UCSD-AML1 (cell line): ENCODE data around the gene BAG5.
A peak's percentile ranks its signal among the peaks of the same experiment; 100 is the strongest.

Source experiments
- DNase-seq: peaks from one replicate; lab custom pipeline; 2025; ENCODE audit not compliant: unreplicated experiment; lab: John Stamatoyannopoulos, UW

The BAG5 gene

DNA sequence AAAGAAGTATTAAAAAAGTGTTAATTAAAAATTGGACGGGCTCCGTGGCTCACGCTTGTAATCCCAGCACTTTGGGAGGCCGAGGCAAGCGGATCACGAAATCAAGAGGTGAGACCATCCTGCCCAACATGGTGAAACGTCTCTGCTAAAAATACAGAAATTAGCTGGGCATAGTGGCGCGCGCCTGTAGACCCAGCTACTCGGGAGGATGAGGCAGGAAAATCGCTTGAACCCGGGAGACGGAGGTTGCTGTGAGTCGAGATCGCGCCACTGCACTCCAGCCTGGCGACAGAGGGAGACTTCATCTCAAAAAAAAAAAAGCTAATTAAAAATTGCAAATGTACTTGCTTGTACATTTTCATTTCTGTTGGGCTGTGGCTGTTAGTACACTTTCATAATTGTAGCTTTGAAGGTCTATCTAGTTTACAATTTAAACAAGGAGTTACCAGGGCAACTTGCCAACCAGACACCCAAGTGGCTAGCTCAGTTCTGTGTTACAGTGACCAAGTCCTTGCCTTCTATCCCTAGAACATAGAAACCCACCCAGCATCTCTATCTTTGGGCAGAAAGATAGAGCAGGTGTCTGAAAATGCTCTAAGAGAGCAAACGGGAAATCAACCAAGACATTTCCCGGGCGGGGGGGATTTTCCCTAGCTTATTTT lies 1.5 kb upstream of the BAG5 start:
- DNase-seq = no peak

DNA sequence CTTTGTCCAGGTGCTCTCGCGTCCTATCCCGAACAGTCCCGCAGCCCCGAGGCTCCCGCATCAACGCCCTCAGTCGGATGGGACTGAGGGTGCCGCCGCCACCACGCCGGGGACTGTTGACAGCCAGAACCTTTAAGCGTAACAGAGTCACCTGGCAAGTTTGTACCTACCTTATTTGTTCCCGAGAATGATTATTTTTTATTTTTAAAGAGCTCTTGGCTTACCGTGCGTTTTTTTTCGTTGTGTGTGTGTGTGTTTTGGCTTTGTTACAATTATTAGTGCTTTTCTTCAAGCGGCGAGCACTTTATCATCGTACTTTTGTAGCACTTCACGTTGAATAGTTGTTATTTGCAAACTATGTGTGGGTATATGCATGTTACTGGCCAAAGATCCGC lies 766 bp upstream of the BAG5 start:
- no peak for DNase-seq

DNA sequence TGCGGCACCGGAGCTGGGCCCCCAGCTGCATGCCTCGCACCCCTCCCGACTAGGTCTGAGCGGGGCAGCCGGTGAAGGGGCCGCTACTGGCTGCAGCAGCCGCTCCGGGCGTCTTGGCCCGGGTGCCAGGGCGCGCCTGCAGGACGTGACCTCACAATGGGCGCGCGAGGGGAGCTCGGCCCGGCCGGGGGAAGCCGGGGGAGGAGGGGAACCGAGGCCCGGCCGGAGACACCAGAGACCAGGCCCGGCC lies 353 bp downstream of the BAG5 start:
- no peak for DNase-seq

DNA sequence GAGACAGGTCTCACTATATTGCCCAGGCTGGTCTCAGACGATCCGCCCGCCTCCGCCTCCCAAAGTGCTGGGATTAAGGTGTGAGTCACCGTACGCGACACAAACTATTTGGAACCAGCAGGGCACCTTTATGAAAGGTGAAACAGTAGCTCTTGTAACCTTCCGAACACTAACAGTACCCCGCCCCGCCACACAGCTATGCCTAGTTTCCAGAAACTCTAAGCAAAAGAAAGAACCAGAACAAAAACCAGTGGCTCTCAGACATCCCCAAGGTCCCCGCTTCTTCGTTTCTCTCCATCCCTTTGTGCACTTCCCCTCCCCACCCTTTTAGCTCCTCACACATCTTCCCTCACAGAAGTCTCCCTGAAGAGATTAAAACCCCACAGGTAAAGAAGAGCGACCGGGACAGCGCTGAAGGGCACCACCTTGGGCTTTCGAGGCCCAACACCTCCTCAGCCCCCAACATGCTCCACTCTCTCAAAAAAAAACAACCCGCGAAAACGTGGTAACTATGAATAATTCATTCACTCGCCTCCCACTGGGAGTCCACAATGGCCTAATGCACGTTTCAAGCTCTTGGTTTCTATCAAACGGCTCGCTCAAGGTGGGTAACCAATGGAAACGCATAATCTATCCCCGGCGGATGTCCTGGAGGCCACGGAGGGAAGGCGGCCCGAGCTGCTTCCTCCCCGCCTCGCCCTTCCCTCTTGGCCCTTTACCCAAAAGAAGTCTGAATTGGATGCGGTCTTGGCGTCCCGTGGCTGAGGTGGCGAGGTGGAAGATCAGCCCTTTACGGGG lies 877 bp downstream of the BAG5 start:
- peak; percentile 76 for DNase-seq

DNA sequence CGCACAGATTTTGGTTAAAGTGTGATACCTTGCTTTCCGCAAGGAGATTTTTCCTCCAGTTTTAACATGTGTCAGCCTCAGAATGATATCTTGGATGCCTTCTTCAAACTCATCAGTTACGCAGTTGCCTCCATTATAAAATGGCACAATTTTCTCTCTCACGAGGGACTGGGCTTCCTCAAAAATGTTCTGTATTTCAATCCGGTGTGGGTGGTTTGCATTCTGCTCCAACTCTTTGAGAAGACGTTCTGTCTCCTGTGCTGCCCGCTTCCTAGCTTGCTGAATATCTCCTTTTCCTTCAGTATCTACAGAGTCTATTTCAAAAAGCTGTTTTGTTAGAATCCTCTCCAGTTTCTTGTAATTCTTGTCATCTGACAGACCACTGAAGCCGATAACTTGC lies 1.8 kb downstream of the BAG5 start:
- DNase-seq = no peak

DNA sequence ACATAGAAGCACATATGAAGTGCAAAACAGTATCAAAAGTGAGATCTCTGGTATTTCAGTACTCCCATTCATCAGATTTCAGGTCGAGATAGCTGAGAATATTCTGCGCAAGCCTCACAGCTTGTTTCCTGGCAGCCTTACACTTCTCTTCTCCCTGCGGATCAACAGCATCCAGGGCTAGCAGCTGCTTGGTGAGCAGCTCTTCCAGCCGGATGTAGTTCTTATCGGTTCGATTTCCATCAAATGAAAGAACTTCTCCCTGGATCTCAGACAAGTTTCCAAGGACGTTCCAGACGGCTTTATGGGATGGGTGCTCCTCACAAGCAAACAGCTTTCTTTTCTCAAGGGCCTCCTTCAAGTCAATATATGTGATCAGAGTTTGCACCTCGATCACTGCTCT lies 2.7 kb downstream of the BAG5 start:
- DNase-seq = no peak

DNA sequence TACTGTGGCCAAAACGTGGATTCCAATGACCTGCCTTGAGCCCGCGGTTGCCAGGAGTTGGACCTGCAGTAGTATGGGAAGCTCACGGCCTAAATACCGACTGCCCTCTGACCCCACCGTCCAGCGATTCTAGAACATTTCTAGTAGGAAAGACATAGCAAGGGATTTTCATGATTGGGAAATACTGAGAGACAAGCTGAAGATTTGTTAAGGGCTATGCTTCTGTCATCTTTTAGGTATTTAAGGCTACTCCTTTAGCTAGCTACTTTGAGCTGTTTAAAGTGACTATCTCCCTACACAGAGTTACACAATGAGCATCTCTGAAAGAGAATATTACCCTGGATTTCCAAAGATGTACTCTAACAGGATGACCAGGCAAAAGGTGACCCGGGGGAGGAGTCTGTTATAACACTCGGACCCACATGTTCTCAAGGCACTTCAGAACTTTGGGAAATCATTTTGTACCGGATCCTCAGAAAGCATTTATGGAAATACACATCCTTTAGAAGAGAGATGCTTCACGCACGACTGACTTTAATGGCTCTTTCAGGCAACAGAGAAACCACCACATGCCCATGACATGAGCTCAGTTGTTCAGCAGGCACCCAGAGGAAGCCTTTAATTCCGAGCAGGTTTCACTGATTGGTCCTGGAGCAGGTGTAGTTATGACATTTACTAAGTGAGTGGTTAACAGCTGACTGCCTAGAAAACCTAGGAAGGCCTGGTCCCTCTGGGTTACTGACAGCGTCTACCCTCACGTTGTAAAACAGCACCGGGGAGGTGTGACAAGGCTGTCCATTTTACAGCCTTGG lies 4.2 kb downstream of the BAG5 start:
- no peak for DNase-seq

DNA sequence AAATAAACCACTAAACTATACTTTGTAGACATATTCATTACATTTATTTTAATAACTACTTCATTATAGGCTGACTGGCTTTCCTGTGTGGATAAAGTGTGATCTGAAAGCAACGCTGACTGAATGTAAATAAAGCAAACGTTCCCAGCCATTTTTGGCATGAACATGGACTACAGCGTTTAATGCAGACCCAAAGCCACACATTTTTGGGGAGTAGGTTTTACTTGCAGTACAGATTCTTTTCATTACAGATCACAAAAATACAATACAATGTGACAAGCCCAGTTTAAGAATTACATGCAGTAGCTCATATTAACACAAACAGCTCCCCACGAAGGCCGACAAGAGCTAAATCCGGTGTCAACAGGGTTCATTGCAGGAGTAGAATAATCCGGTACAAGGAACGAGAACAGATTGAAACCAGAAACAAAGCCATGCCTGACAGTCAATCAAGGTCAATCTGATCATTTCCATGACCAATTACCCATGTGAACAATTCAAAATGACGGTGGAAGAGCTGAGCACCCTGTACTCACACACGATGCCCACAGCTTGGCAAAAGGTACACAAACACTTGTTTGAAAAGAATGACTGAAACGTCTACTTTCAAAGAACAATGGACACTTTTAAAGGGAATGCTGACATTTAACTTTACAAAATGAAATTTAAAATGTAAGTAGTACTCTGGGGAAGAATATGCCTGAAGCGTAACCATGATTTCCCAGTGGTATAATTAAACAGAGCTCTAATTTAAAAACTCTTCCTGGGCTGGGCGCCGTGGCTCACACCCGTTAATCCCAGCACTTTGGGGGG lies 5.3 kb downstream of the BAG5 start:
- DNase-seq = no peak

DNA sequence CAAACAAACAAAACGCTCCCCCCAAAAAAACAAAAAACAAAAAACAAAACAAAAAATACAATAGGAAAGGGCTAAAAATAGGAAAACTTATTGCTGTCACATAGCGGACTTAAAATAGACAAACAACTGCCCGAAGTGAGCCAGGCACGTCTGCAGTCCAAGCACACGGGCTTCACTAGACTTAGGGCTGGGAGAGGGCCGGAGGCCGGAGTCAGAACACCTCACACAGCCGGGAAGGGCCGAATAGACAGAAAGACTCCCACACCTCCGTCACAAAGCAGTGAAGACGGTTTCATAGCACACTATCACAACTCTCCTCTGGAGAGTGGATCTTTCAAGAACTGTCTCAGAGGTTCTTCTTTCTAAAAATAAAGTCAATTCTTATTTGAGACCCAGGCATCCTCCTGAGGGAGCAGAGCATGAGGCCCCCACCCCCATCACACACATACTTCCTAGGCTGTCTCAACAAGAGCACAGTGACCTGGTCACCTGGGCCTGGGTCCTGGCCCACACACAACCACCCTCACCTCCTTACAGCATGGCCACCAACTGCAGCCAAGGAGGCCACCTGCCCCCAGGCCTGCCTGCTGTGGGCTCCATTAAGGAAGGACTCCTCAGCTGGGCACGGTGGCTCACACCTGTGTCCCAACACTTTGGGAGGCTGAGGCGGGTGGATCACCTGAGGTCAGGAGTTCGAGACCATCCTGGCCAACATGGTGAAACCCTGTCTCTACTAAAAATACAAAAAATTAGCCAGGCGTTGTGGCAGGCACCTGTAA lies 6.7 kb downstream of the BAG5 start:
- DNase-seq = no peak

DNA sequence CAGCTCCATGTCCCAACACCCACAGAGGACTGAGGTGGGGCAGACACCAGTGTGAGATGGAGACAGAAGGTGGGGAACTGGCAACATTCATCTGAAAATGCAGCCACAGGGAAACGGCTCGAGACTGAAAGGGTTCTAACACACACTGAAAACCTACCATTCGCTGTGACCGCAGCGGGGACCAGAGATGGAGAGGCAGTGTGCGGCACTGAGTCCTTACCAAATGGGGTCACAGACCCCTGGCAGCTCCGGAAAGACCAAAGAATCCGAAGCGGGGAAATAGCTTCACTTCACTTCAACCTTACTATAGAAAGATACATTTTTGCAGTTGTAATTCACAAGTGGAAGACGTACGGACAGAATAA lies 9.6 kb downstream of the BAG5 start:
- no peak for DNase-seq

DNA sequence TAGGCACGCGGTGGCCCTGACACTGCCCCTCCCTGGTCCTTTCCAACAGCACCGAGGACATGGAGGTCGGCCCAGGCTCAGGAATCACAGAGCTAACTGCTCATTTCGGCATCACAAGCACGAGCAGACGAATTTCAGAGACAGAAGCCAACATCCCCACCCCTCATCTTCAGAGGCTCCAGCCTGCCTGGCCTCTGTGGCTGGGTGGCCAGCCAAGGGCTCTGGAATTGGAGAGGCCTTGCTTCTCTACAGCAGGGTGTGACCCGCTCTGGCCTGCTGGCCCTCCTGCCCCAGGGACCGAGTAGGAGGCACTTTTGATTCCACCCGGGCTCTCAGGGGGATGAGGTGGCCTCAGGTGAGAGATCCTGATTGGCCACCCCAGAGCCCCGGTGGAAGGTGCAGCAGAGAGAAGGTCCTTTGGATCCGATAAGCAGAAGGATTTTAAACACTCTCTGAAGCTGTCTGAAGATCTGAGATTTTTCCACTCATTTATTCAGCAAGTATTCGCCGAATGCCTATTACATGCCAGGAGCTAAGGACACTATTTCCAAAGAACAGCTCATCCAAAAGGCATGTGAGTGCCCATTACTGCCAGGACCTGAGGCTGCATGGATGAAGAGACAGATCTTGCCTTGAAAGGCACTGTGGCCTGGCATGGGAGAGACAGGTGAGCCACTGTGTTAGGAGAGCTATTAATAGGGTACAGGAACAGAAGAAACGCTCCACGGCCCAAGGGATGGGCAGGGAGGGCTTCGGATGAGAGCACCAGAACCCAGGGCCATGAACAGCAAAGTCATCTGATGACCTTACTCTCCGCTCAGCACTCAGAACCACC lies 10.2 kb downstream of the BAG5 start:
- DNase-seq = no peak

DNA sequence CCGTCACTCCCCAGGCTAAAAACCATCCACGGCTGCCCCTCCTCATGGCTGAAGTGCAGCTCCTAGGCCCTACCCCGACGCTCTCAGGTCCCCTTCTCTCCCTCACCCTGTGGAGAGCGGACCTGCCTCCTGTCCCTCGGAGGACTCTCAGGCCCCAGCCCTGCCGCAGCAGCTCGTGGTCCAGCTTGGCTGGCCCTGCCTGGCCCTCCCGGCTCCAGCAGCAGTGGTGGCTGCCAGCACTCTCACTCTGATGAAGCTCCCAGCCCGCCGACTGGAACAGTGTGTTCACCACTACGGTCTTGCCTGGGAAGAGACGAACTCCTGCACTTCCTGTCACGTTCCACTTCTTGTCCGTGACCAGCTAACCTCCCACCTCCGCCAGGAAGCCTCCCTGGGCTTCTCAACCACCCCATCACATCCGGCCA lies 11.1 kb downstream of the BAG5 start:
- peak; percentile 42 for DNase-seq

DNA sequence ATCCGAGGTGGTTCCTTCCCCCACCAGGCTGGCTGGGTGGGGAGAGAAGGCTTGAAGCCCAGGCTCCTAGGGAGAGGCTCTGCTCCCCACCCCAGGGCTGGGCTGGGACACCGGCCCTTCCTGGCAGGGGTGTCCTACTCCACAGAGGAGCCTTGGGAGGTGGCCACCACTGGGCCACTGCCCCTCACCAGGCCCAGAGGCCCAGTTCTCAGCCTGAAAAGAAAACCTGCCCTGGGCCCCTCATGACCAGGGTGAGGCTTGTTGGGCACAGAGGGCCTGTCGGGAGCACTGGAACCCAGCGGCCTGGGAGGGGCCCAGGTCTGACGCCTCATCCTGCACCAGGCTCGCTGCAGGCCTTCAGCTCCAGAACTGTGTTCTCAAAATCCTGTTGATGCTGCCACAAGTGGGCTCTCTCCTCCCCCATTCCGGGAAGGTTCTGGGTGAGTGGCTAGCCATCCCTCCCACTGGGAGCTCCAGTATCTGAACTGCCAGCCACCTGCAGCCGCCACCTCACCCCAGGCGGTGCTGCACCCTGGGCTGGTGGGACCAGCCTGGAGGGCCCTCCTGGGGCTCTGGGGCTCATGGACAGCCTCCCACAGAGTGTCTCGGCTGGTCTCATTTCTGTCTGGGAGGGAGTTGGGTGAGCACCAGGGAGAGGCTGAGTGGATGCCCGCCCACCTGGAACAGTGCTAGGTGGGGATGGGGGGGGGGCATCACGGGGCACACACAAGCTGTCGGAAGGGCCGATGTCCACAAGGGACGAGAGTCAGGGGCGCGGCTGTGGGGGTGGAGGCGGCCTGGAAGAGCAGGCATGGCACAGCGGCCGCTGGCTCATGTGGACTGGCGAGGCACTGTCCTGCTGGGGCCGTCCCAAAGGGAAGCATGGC lies 11.8 kb downstream of the BAG5 start:
- no peak for DNase-seq

DNA sequence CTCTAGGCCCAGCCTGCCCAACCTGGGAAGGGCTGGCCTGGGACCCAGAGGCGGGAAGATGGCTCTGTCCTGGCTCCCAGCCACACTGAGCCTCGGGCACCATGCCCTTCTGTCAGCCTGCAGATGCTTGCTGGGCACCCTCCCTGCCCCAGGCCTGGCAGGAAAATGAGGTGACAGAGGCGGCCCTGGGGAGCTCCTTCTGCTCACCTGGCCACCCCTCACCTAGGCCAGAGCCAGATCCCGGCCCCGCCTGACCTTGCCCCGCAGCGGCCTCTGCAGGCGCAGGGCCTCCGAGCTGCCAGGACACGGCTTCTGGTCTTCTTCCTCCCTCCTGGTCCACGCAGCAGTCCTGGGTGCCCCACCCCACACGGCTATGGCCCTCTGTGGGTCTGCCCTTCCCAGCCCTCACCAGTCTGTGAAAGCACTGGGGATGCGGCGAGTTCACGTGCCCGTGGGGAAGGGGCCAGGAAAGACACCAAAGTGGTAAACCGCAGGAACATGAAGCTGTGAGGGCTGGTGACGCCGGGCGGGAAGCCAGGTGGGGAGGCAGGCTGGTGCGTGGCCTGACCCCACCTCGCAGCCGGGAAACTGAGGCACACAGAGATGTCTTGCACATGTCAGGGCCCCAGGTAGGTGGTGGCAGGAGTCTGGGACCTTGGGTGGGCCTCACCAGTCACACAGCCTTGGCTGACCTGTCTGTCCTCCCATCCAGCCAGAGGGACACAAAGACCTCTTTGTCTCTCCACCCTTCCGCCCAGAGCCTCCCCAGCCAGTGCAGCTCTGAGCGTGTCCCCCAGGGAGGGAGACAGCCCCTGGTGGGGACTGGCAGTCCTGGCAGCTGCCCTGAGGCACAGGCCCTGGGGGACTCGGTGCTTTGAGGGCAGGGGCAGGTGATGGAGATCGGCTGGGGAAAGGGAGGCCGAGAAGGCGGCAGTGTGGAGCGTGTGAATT lies 12.8 kb downstream of the BAG5 start:
- no peak for DNase-seq

DNA sequence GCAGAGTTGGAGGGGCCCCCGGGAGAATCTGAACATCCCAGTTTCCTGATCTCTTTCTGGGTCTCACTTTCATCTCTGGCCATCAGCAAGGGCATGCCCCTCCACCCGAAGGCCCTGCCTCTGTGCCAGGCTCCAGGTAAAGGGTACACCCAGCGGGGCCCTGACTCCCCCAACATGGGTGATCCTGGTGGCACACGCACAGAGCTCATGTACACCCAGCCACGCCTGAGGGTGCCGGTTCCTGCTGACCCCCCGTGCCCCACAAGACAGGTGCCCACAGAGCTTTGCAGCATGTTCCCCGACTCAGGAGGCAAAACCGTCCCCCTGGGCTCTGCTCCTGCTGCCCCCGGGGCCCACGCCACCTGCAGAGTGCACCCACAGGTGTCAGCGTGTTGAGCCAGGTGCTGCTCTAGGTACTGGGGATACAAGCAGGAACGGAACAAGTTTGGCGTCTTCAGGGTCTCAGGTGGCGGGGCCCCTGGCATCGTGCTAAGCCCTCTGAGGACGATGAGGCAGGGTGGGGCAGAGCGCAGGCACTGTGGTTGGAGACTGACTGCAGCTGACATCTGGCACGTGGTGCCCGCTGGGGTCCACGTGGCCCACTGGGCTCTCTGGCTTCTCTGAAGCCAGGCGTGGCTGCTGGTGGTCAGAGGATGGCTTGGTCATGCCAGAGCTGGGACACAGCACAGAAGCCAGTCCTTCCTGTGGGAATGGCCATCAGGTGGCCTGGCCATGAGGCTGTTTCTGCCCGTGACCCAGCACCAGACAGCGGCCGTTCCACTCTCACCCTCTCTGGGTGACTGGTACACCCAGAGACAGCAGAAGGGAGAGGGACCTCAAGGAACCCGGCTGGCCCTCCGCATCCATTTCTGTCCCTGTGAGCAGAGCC lies 13.8 kb downstream of the BAG5 start:
- no peak for DNase-seq

DNA sequence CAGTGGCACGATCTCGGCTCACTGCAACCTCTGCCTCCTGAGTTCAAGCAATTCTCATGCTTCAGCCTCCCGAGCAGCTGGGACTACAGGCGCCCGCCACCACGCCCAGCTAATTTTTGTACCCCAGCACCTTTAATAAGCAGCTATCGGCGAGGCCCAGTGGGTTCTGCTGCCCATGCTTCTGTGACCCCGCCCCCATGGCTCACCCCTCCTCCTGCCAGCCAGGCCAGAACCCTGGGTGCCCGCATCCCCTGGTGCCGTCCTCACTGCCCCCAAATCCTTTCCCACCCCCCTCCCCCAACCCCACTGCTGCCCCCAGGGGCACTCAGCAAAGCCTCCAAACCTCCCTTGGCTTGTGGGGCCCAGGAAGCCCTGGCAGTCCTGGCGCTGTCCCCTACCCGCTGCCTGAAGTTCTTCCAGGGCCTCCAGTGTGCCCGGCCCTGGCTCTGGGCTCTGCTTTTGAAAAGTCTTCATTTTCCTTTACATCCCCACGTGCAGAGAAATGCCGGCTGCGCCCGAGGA lies 14.5 kb downstream of the BAG5 start:
- DNase-seq = no peak
